OCI-LY7 (cell line): ENCODE measurements around the gene PHF12.

Experiments
- CTCF ChIP-seq: fragments of 200-600 bp; sonication (generic); conservative IDR thresholded peaks from 2 replicates; pipeline ENCODE4 v1.5.1; 2014; ENCODE audit warnings: mild to moderate bottlenecking, antibody characterized with exemption, low read length, moderate library complexity, mixed read lengths
- EZH2phosphoT487 ChIP-seq: fragments of 200-600 bp; sonication (generic); IDR thresholded peaks from 2 replicates; pipeline ENCODE4 v1.6.1; 2018; ENCODE audit warnings: low read depth, borderline replicate concordance, mild to moderate bottlenecking, mixed run types, antibody characterized with exemption, low read length, moderate library complexity, mixed read lengths

- no peak for TF ChIP-seq CTCF
- no peak for TF ChIP-seq EZH2phosphoT487
Measured at GRCh38 chr17:28867276-28867675, 84.0 kb downstream of the PHF12 start.
